MM.1S (cell line): ENCODE results near the gene DIP2C.

Experiments
- DNase-seq: peaks from one replicate; pipeline ENCODE4 v3.0.0-alpha.2; 2015
- H2AFZ ChIP-seq: fragments of 300-600 bp; sonication (generic); 2 replicates; pipeline ENCODE4 v1.6.0; 2016; ENCODE audit warnings: antibody characterized with exemption, low read length
- H3F3A ChIP-seq: fragments of 300-600 bp; sonication (generic); 2 replicates; pipeline ENCODE4 v1.6.1; 2016; ENCODE audit warnings: mild to moderate bottlenecking, antibody characterized with exemption, low read length, moderate library complexity, mixed read lengths; ENCODE audit not compliant: insufficient read depth
- H3K27ac ChIP-seq: fragments of 300-600 bp; sonication (generic); 2 replicates; pipeline ENCODE4 v1.5.1; 2016; ENCODE audit warnings: mild to moderate bottlenecking, low read length
- H3K27me3 ChIP-seq: fragments of 300-600 bp; sonication (generic); replicated peaks from 2 replicates; pipeline ENCODE4 v1.6.0; 2016; ENCODE audit warnings: low read length; ENCODE audit not compliant: insufficient read depth
- H3K36me3 ChIP-seq: fragments of 300-600 bp; sonication (generic); replicated peaks from 2 replicates; pipeline ENCODE4 v1.6.1; 2016; ENCODE audit warnings: mild to moderate bottlenecking, low read length, mixed read lengths; ENCODE audit not compliant: insufficient read depth
- H3K4me1 ChIP-seq: fragments of 300-600 bp; sonication (generic); 2 replicates; pipeline ENCODE4 v1.6.1; 2016; ENCODE audit warnings: low read length, mixed read lengths
- H3K4me2 ChIP-seq: fragments of 300-600 bp; sonication (generic); 2 replicates; pipeline ENCODE4 v1.6.0; 2016; ENCODE audit warnings: low read depth, low read length
- H3K4me3 ChIP-seq: fragments of 300-600 bp; sonication (generic); 2 replicates; pipeline ENCODE4 v1.5.1; 2016; ENCODE audit warnings: low read length, mixed read lengths
- H3K79me2 ChIP-seq: fragments of 300-600 bp; sonication (generic); 2 replicates; pipeline ENCODE4 v1.6.1; 2016; ENCODE audit warnings: mixed run types, low read length, mixed read lengths
- H3K9ac ChIP-seq: fragments of 300-600 bp; sonication (generic); 2 replicates; pipeline ENCODE4 v1.6.1; 2016; ENCODE audit warnings: low read length, mixed read lengths
- H3K9me2 ChIP-seq: fragments of 300-600 bp; sonication (generic); replicated peaks from 2 replicates; pipeline ENCODE4 v1.6.1; 2016; ENCODE audit warnings: mild to moderate bottlenecking, low read length, mixed read lengths; ENCODE audit not compliant: insufficient read depth
- H3K9me3 ChIP-seq: fragments of 300-600 bp; sonication (generic); replicated peaks from 2 replicates; pipeline ENCODE4 v1.6.1; 2016; ENCODE audit warnings: mild to moderate bottlenecking, low read length, mixed read lengths; ENCODE audit not compliant: insufficient read depth
- H4K20me1 ChIP-seq: fragments of 300-600 bp; sonication (generic); 2 replicates; pipeline ENCODE4 v1.6.1; 2016; ENCODE audit warnings: mild to moderate bottlenecking, low read length, moderate library complexity, mixed read lengths; ENCODE audit not compliant: insufficient read depth
- EZH2 ChIP-seq: fragments of 300-600 bp; sonication (generic); optimal IDR thresholded peaks from 2 replicates; pipeline ENCODE3; 2017; ENCODE audit warnings: low read depth, mild to moderate bottlenecking, antibody characterized with exemption, low read length, mixed read lengths
- EZH2phosphoT487 ChIP-seq: fragments of 300-600 bp; sonication (generic); IDR thresholded peaks from 2 replicates; pipeline ENCODE4 v1.6.1; 2018; ENCODE audit warnings: antibody characterized with exemption, low read length
- TF ChIP-seq, protein P1 (sequence below): fragments of 300-600 bp; sonication (generic); IDR thresholded peaks from 2 replicates; pipeline ENCODE4 v1.5.1; 2016; ENCODE audit warnings: antibody characterized with exemption, low read length, mixed read lengths

DIP2C gene

DNA sequence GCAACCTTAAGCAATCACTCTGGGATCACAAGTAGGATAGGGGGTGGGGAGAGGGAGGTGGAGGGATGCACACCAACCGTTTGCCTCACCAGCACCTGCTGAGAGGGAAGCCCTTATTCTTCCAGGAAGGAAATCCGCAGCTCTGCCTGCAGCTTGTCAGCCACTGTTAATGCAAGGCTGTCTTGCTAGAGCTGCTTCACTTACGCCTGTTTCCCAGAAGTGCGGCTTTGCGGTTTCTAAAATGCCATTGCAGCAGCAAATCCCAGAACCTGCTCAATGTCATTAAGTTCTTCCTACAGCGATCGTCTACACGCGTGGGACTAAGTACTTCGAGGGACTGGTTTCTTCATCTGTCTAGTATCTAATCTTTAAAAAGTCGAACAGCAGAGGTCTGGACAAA is 363.1 kb downstream of the DIP2C start:
- Histone ChIP-seq H3K9ac (no peak overlapping the region), H3K9me3 (no peaks in the 10 kb centered on the region), H3K4me2 (no peak overlapping the region), H4K20me1 (no peaks in the 10 kb centered on the region), H3K4me3 (no peak overlapping the region), H3F3A (no peaks in the 10 kb centered on the region), H3K36me3 (no peaks in the 10 kb centered on the region), H3K27ac (no peak overlapping the region), H3K9me2 (no peaks in the 10 kb centered on the region), H3K27me3 (no peaks in the 10 kb centered on the region), H3K4me1 (no peaks in the 10 kb centered on the region), H3K79me2 (no peaks in the 10 kb centered on the region), H2AFZ (no peak overlapping the region)
- no peak for DNase-seq
- TF ChIP-seq EZH2phosphoT487: no peak
- no peak for TF ChIP-seq EZH2
- TF ChIP-seq, protein P1, sequence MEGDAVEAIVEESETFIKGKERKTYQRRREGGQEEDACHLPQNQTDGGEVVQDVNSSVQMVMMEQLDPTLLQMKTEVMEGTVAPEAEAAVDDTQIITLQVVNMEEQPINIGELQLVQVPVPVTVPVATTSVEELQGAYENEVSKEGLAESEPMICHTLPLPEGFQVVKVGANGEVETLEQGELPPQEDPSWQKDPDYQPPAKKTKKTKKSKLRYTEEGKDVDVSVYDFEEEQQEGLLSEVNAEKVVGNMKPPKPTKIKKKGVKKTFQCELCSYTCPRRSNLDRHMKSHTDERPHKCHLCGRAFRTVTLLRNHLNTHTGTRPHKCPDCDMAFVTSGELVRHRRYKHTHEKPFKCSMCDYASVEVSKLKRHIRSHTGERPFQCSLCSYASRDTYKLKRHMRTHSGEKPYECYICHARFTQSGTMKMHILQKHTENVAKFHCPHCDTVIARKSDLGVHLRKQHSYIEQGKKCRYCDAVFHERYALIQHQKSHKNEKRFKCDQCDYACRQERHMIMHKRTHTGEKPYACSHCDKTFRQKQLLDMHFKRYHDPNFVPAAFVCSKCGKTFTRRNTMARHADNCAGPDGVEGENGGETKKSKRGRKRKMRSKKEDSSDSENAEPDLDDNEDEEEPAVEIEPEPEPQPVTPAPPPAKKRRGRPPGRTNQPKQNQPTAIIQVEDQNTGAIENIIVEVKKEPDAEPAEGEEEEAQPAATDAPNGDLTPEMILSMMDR: no peak

DNA sequence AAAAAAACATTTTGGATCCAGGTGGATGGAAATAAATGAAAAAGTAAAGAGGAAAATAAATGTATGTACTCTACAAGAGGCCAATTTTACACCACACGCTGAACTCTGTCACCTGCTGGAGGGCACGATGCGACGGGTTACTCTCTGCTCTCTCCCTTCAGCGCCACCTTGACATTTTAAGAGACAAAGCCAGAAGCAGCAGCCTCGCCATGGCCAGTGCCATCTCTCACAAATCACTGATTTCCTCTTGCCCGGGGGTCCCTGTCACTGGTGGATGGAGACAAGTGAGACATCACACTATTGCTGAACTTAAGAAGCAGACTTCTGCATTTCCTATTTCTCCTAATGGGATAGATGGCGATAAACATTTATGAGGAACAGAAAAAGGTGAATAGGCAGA is 364.2 kb downstream of the DIP2C start:
- H3F3A ChIP-seq: no peaks in the 10 kb centered on the region

DNA sequence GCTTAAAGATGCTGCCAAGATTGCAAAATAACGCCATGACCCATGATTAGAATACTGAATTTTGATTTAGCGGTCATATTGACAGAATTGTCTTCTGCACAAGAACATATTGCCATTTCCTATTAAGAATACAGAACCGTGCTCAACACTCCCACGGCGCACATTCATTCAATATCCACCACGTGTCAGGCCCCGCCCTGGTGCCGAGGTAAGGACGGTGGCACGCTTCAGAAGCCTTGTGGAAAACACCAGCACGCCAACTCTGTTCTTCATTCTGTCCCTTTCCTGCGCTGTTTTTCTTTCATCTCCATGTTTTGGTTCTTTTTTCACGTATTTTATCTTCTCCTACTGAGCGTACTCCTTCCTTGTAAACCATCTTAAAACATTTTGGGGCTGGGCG is 364.9 kb downstream of the DIP2C start:
- Histone ChIP-seq H3K4me2 (no peak overlapping the region), H3K9ac (no peak overlapping the region), H3K27me3 (no peaks in the 10 kb centered on the region), H3F3A (no peaks in the 10 kb centered on the region), H3K79me2 (no peaks in the 10 kb centered on the region), H3K4me1 (no peaks in the 10 kb centered on the region), H3K9me3 (no peaks in the 10 kb centered on the region), H3K27ac (no peak overlapping the region), H3K9me2 (no peaks in the 10 kb centered on the region), H4K20me1 (no peaks in the 10 kb centered on the region), H3K36me3 (no peaks in the 10 kb centered on the region), H2AFZ (no peak overlapping the region), H3K4me3 (no peak overlapping the region)
- DNase-seq: no peak
- TF ChIP-seq, protein P1: no peak
- TF ChIP-seq EZH2phosphoT487 (no peak), EZH2 (no peak)

More for the DNA sequence above, 364.2 kb downstream of the DIP2C start:
- DNase-seq: no peak
- Histone ChIP-seq H3K27ac (no peak overlapping the region), H3K4me2 (no peak overlapping the region), H3K36me3 (no peaks in the 10 kb centered on the region), H3K4me3 (no peak overlapping the region), H3K79me2 (no peaks in the 10 kb centered on the region), H3K27me3 (no peaks in the 10 kb centered on the region), H3K4me1 (no peaks in the 10 kb centered on the region), H3K9me2 (no peaks in the 10 kb centered on the region), H2AFZ (no peak overlapping the region), H4K20me1 (no peaks in the 10 kb centered on the region), H3K9me3 (no peaks in the 10 kb centered on the region), H3K9ac (no peak overlapping the region)
- TF ChIP-seq, protein P1: no peak
- TF ChIP-seq EZH2phosphoT487: no peak
- no peak for TF ChIP-seq EZH2
